ENCODE data around the gene RASSF1. TPM values are rescaled to one million over a fixed set of nuclear protein-coding genes. Genes with fewer than 3 reads are reported as not detected.

Gene RASSF1, protein sequence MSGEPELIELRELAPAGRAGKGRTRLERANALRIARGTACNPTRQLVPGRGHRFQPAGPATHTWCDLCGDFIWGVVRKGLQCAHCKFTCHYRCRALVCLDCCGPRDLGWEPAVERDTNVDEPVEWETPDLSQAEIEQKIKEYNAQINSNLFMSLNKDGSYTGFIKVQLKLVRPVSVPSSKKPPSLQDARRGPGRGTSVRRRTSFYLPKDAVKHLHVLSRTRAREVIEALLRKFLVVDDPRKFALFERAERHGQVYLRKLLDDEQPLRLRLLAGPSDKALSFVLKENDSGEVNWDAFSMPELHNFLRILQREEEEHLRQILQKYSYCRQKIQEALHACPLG
- 16.5 and 27.5 TPM in 2 replicates for total RNA-seq

DNA sequence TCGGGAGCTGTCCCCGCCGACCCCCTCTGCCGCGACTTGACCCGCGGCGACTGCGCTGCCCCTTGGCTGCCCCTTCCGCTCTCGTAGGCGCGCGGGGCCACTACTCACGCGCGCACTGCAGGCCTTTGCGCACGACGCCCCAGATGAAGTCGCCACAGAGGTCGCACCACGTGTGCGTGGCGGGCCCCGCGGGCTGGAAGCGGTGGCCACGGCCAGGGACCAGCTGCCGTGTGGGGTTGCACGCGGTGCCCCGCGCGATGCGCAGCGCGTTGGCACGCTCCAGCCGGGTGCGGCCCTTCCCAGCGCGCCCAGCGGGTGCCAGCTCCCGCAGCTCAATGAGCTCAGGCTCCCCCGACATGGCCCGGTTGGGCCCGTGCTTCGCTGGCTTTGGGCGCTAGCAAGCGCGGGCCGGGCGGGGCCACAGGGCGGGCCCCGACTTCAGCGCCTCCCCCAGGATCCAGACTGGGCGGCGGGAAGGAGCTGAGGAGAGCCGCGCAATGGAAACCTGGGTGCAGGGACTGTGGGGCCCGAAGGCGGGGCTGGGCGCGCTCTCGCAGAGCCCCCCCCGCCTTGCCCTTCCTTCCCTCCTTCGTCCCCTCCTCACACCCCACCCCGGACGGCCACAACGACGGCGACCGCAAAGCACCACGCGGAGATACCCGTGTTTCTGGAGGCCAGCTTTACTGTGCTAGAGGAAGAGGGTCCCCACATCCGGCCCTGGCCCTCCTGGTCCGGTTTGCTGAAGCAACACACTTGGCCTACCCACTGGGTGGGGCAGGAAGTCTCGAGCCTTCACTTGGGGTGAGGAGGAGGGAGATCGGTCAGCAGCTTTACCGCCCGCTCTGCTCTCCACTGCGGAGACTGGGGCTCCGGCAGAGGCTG, at the start of gene RASSF1:
RASSF1 (minus strand) TSS at position 389 of the 882 bp plus-strand sequence; CDS start at position 358, 31 bp downstream.

DNA sequence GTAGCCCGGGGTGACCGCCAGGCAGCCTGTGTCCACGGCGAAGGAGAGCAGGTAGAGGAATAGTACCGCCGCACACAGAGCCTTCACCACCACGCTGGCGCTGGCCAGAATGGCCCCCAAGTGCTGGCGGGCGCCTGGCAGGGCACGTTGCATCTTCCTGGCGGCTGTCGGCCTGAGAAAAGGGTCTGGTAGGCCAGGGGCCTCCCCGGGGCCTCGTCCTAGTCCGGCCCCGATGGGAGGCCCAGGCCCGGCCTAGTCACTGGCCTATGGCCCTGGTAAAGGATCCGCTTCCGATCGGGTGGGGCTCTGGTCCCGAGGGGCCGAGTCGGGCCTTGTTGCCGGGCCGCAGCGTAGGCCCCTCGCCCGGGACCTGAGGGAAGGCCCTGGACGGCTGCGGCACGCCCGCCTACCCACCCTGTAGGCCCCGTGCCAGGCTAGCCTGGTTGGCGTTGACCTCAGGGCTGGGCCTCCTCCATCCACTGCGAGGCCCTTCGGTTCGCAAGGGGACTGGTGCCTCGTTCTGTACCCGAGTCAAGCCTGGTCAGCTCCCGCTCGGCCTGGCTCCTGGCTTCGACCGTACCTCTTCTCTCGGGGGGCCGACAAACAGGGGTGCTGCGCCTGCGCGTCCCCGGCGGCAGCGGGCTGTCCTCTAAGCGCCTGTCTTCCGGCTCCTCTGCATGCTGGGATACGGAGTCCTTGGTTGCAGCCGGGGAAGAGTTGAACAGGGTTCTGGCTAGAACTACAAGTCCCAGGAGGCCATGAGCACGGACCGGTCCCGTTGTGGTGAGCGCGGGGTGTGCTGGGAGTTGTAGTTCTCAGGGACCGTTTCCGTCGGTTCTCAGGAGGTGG, 18.5 kb upstream of the RASSF1 start, which contains the start of gene TMEM115:
TMEM115 (minus strand) TSS at position 611 of the 849 bp plus-strand sequence; CDS start at position 153, 458 bp downstream.

DNA sequence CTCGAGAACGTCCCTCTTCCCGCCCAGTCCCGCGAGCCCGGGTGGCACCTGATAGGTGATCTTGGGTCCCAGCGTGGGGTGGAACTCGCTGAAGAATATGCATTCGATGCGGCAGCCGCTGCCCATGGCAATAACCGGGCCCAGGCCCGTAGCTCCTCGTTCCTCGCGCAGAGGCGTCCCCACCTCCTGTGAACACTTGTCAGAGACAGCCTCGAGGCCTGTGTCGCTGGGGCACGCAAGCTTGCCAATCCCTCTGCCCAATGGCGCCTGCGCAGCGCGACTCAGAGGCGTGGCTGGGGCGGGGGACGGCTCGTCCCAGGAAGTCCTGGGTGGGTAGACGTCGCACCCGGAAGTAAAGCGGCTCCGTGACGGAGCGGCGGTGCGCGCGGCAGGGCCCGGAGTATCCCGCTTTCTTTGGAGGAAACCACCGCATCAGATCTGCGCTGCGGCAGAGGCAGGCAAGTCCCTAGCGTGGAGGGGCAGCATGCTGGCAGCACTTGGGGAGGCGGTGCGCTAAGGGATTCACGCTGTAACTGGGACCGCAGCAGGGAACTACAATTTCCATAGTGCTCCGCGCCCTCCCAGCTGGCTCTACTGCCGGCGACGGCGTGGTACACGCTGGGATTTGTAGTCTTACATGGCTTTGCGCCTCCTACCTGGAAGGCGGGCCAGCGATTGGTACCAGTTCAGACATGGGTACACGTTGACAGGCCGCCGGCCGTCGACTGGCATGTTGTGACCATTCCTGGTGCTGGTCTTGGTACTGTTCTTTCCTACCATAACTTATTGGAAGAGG, 10.1 kb upstream of the RASSF1 start, which contains the start of the genes CYB561D2 and NPRL2:
CYB561D2 (plus strand) TSS at position 336 of the 796 bp plus-strand sequence. CDS start 572 bp downstream, outside the sequence.
NPRL2 (minus strand) TSS at position 249 of the 796 bp plus-strand sequence; CDS start at position 126, 123 bp downstream.

DNA sequence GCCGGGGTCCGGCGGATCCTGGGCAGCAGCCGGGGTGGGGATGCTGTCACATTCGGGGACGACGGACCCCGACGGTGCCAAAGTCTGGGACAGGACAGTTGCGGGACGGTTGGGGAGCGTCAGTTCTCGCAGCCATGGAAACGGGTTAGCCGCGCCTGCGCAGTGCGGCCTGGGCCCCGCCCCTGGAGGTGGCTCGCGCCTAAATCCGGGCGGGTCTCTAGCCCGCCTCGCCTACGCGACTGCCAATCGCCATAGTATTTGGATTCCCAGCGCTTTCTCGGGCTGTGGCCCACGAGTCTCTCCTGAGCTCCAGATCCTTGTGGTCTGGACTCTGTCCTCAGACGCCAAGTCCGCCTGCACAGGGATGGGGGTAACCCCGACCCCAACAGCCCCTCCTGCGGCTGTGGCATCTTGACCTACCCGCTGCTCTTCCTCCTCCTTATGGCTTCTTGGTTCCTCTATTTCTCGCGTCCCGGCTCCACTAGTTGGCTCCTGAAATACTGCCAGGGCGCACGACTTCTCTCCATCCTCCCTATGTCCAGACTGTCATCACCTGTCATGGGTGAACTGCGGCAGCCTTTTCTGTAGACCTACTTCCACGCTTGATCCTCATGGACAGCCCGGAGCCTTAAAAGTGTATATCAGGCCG, 5.1 kb upstream of the RASSF1 start, which contains the start of gene ZMYND10:
ZMYND10 (minus strand) TSS at position 147 of the 649 bp plus-strand sequence. CDS start 153 bp downstream, outside the sequence.

DNA sequence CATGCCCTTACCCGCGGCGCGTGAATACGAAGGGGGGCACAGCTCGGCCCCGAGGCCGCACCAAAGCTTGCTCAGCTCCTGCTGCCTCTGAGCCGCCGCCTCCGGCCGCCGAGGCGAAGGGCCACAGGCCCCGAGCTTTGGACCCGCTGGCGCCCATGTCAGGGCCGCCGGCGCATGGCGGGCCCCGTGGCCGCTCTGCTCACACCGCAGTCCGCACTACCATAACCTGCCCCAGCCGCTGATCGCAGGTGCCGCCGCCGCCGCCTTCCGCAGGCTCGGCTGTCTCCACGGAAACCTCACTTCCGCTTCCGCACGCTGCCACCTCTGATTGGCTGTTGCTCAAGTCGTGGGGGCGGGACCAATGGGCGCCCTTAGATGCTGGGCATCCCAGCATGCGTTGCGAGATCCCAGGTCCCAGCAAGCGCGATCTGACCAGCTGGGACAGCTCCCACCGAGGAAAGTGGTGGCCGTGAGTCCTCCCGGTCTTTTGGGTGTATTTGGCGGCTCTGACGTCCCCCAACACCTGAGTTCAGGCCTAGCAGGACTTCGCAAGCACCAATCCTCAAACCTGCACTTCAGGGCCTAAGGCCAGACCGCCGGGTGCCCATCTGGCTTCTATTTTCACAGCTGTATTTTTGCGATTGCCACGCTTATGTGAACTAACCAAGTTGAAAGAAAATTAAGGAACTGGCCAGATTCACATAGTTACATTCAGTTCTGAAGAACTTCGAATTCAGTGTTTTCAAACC, 12.5 kb downstream of the RASSF1 start, which contains the start of gene TUSC2:
TUSC2 (minus strand) TSS at position 281 of the 749 bp plus-strand sequence; CDS start at position 157, 124 bp downstream.

DNA sequence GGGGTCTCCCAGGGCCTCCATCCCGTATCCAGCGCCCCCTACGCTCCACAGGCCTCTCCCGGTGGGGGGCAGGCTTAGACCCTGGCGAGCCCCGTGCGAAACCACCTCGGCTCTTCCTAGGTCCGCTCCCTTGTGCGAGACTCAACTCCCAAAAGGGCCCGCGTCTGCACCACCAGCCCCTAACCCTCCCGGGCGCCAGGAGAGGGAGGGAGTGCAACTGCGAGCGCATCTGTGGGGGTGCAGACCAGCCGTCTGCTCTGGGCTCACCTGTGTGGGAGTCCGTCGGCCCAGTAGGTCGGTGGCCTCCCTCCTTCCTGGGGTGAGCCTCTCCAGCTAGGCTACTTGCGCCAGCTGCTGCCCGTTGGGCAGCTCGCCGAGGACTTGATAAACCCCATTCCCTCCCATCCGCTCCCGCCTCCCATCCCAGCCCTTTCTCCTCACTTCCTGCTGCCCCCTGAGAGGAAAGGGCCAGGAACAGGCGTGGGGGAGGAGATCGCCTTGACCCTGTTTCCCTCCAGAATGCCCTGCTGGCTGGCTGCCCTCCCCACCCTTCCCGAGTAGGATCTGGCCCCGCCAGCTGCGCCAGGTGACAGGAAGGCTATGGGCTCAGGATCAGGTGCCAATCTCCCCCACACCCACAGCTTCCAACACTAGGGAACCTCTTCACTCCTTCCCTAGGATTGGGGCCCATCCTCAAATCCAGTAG, 18.1 kb downstream of the RASSF1 start, which contains the start of gene HYAL2:
HYAL2 (minus strand) TSS at position 360 of the 706 bp plus-strand sequence. CDS start 2,256 bp downstream, outside the sequence.

DNA sequence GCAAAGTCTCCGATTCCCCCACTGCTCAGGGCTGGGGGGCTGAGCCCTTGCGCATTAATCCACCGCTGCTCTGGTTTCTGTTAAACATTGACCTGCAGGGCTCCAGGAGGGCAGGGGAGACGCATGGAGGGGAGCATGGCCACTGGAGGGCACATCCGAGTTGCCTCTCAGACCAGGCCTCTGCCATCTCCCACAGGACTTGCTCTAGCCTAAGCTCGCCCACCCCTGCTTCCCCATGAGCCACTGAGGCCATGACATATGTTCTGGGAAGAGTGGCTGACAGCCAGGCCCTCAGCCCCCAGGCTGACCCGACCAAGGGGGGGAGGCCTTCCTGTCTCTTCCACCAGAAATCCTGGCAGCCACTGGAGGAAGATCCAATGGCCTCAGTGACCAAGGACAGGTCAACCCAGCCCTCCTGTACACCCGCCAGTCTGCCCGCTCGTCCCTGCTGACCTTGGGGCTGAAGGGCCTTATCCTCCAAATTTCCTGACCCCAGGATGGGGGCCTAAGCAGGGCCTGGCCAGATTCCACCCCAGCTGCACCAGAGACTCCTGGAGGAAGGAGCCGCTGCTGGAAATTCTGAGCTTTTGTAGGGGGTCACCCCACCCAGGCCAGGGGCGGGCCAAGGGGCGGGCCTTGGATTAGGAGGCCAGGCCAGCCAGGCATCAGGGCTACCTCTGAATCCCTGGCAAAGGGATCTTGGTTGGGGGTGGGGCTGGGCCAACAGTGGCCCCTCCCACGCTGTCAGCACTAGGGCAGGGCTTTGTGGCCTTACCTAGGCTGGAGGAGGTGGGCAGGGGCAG, 37.4 kb downstream of the RASSF1 start, which contains the start of gene HYAL1:
HYAL1 (minus strand) TSS at position 562 of the 803 bp plus-strand sequence. CDS start 618 bp downstream, outside the sequence.

DNA sequence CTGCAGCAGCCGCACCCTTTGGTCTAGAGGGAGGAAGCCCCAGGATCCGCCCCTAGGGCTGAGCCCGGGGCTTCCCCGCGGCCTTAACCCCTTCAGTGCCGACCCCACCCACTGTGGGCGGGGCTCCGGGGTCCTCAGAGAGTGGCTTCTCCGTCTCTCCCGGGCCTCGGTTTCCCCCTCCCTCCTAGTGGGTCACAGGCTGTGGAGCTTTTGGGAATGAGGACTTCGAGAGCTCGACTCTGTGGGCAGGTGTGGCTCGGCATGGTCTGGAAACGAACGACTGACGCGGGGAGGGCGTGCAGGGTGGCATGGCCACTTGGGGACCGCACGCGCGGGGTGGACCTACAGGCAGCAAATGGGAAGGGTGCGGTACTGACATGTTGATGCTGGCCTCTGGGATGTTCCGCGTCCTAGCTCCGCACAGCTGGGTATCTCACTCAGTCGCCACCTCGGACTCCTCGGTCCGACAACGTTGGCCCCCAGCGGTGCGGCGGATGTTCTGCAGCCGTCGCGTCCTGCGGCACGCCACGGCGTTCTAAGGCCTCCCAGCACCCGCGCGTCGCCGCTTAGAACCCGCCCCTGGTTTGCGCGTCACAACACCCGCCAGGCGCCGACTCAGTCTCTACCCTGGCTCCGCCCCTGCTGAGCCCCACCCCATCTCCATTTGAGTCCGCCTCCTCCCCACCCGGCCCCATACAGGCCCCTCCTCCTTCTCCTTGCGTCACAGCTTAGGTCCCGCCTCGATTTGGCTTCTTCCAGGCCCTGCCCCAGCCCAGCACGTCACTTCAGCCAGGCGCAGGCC, 41.6 kb downstream of the RASSF1 start, which contains the start of the genes HYAL3 and NAA80:
HYAL3 (minus strand) TSS at position 570 of the 802 bp plus-strand sequence. CDS start 3,803 bp downstream, outside the sequence.
NAA80 (minus strand) TSS at position 570 of the 802 bp plus-strand sequence. CDS start 1,942 bp downstream, outside the sequence.

DNA sequence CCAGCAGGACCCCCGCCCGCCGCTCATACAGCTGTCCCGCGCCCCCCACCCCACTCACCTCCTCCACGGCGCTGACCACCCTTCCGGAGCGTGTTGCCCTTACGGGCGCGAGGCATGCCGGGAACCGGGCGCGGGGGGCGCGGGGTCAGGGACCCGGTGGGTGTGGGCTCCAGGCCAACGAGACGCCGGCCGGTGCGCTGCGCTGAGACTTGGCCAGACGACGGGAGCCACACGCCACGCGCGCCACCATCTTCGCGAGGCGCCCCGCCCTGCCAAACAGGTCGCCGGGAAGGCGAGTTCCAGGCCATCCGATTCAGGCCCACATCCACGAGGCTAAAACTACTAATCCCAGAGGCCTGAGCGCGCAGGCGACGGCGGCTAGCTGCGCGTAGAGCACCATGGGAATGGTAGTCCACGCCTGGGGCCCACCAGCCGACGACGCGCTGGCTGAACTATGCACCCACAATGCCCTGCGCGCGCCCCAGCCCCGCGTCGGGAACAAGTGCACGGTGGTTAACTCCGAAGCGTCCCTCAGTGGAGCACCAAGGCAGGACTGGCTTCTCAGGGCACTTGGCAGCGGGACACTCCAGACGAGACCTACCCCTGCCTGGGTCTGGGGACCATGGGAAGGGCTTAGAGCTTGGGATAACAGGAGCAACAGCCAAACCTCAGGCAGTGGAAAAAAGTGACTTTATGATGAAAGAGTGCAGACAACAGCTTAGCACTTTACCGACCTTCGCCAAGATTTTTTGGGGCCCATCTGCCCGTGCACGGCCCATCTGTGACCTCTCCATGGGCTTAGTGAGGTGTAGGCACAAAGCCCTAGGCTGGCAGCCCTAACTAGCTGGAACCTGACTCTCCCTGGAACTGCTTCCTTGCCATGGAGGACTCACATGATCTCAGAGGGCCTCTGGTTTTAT, 48.2 kb downstream of the RASSF1 start, which contains the start of gene IFRD2:
IFRD2 (minus strand) TSS at position 271 of the 920 bp plus-strand sequence; CDS start at position 116, 155 bp downstream.

Other genes with a start within 250 kb of the RASSF1 start
- 120 and 137 TPM in 2 replicates for gene SEMA3F, start 185.5 kb downstream of the RASSF1 start, total RNA-seq
- not detected in 2 replicates for gene GNAT1, start 149.2 kb downstream of the RASSF1 start, total RNA-seq
- gene SLC38A3, start 135.6 kb downstream of the RASSF1 start, total RNA-seq, result not detected in 2 replicates
- gene GNAI2, start 104.6 kb downstream of the RASSF1 start, total RNA-seq, result 179 and 228 TPM in 2 replicates
- gene SEMA3B, start 71.7 kb downstream of the RASSF1 start, total RNA-seq, result 3.5 and 8.4 TPM in 2 replicates
- not detected in 2 replicates for gene LSMEM2, start 61.7 kb downstream of the RASSF1 start, total RNA-seq
- 134 and 183 TPM in 2 replicates for gene IFRD2, start 48.4 kb downstream of the RASSF1 start, total RNA-seq
- gene HYAL3, start 41.4 kb downstream of the RASSF1 start, total RNA-seq, result 11.6 TPM in 2 replicates
- gene NAA80, start 41.4 kb downstream of the RASSF1 start, total RNA-seq, result 16.7 and 30.1 TPM in 2 replicates
- gene HYAL1, start 37.3 kb downstream of the RASSF1 start, total RNA-seq, result 3.0 and 6.3 TPM in 2 replicates
- gene HYAL2, start 18.1 kb downstream of the RASSF1 start, total RNA-seq, result 78.0 and 92.5 TPM in 2 replicates
- 38.6 and 39.7 TPM in 2 replicates for gene TUSC2, start 12.6 kb downstream of the RASSF1 start, total RNA-seq
- 0.11 and 0.62 TPM in 2 replicates for gene ZMYND10, start 4.9 kb upstream of the RASSF1 start, total RNA-seq
- 14.6 and 17.2 TPM in 2 replicates for gene NPRL2, start 9.9 kb upstream of the RASSF1 start, total RNA-seq
- 24.4 and 29.2 TPM in 2 replicates for gene CYB561D2, start 10.0 kb upstream of the RASSF1 start, total RNA-seq
- 47.8 and 51.1 TPM in 2 replicates for gene TMEM115, start 18.7 kb upstream of the RASSF1 start, total RNA-seq
- gene CACNA2D2, start 162.8 kb upstream of the RASSF1 start, total RNA-seq, result not detected in 2 replicates
- 3.0 and 3.7 TPM in 2 replicates for gene C3orf18, start 226.9 kb upstream of the RASSF1 start, total RNA-seq
- 19.5 and 21.2 TPM in 2 replicates for gene HEMK1, start 228.7 kb upstream of the RASSF1 start, total RNA-seq